K562 (cell line): Measurements from ENCODE around the gene NAGS. TPM values are rescaled to one million over a fixed set of nuclear protein-coding genes. Genes with fewer than 3 reads are reported as not detected.

Experiments
- ARID3A ChIP-seq: IDR thresholded peaks from 2 replicates; pipeline ENCODE4 v1.6.1; 2012; ENCODE audit warnings: low read depth, low read length, improper control_type of control experiment, borderline replicate concordance
- BRD9 ChIP-seq: fragments of 450-650 bp; IDR thresholded peaks from 2 replicates; pipeline ENCODE4 v1.6.1; 2018; ENCODE audit warnings: low read depth; ENCODE audit not compliant: partially characterized antibody
- CSDE1 ChIP-seq, 2 experiments: fragments of 450-650 bp; IDR thresholded peaks; 2 replicates each; pipeline ENCODE4 v1.6.1; 2016; ENCODE audit warnings: mild to moderate bottlenecking in 1 of 2
- GABPA ChIP-seq: fragments of 200-800 bp; sonication (Bioruptor generic); conservative IDR thresholded peaks from 2 replicates; pipeline ENCODE4 v1.6.1; 2016; ENCODE audit warnings: low read depth, missing genetic modification characterization, missing compliant biosample characterization
- GTF2F1 ChIP-seq: IDR thresholded peaks from 2 replicates; pipeline ENCODE4 v1.6.1; 2011; ENCODE audit warnings: low read depth, low read length, improper control_type of control experiment
- HDAC3 ChIP-seq: fragments of 450-650 bp; IDR thresholded peaks from 2 replicates; pipeline ENCODE4 v1.6.1; 2018; ENCODE audit warnings: borderline replicate concordance, mild to moderate bottlenecking, moderate library complexity; ENCODE audit not compliant: partially characterized antibody
- IRF2 ChIP-seq: sonication (generic); formaldehyde crosslinking; IDR thresholded peaks from 2 replicates; pipeline ENCODE4 v1.8.1; 2022; ENCODE audit warnings: mild to moderate bottlenecking, missing genetic modification reagents
- MYBL2 ChIP-seq, 2 experiments: fragments of 450-650 bp in 1 of 2; sonication (generic) in 1 of 2; formaldehyde crosslinking in 1 of 2; IDR thresholded peaks; 2 replicates each; pipeline versions ENCODE4 v1.6.1 to v1.8.1; 2017 to 2022; ENCODE audit warnings: borderline replicate concordance in 1 of 2, inconsistent platforms in 1 of 2, low read depth in 1 of 2, mild to moderate bottlenecking in 1 of 2, missing genetic modification reagents in 1 of 2, moderate library complexity in 1 of 2
- NFRKB ChIP-seq: fragments of 450-650 bp; IDR thresholded peaks from 2 replicates; pipeline ENCODE4 v1.6.1; 2016; ENCODE audit warnings: low read depth
- SAFB2 ChIP-seq: fragments of 200-400 bp; formaldehyde crosslinking; IDR thresholded peaks from 2 replicates; pipeline ENCODE4 v1.6.1; 2018; ENCODE audit warnings: borderline replicate concordance, low read length, low read depth, moderate library complexity; ENCODE audit not compliant: severe bottlenecking
- SIX5 ChIP-seq, 2 experiments: IDR thresholded peaks; 2 replicates each; pipeline ENCODE4 v1.6.1; 2011; ENCODE audit warnings: low read length in 2 of 2, borderline replicate concordance in 1 of 2, low read depth in 1 of 2, mild to moderate bottlenecking in 1 of 2, moderate library complexity in 1 of 2; ENCODE audit not compliant: insufficient read depth in 1 of 2
- STAG1 ChIP-seq: sonication (generic); formaldehyde crosslinking; IDR thresholded peaks from 2 replicates; pipeline ENCODE4 v1.5.0; 2020; ENCODE audit warnings: missing genetic modification reagents, borderline replicate concordance
- TRIM25 ChIP-seq: fragments of 450-650 bp; IDR thresholded peaks from 2 replicates; pipeline ENCODE4 v1.7.0; 2016; ENCODE audit warnings: borderline replicate concordance
- USF2 ChIP-seq: sonication (generic); formaldehyde crosslinking; IDR thresholded peaks from 2 replicates; pipeline ENCODE4 v1.5.0; 2020; ENCODE audit warnings: missing genetic modification reagents
- YY1 ChIP-seq, 3 experiments: IDR thresholded peaks; 2 replicates each; pipeline ENCODE4 v1.6.1; 2011; ENCODE audit warnings: low read length in 2 of 3, mild to moderate bottlenecking in 2 of 3, moderate library complexity in 2 of 3, borderline replicate concordance in 1 of 3, control low read depth in 1 of 3, low read depth in 1 of 3; ENCODE audit not compliant: insufficient read depth in 3 of 3, insufficient replicate concordance in 2 of 3, control insufficient read depth in 1 of 3, insufficient read length in 1 of 3; ENCODE audit errors: extremely low read depth in 1 of 3
- ZNF12 ChIP-seq: sonication (generic); formaldehyde crosslinking; IDR thresholded peaks from 2 replicates; pipeline ENCODE4 v1.4.0; 2020; ENCODE audit warnings: mild to moderate bottlenecking, missing genetic modification reagents
- ZNF217 ChIP-seq: sonication (generic); formaldehyde crosslinking; IDR thresholded peaks from 2 replicates; pipeline ENCODE4 v1.8.0; 2022; ENCODE audit warnings: mild to moderate bottlenecking, missing genetic modification reagents
- ZNF507 ChIP-seq: conservative IDR thresholded peaks from 2 replicates; pipeline ENCODE4 v1.6.1; 2017; ENCODE audit warnings: missing genetic modification characterization, missing compliant biosample characterization
- ZNF766 ChIP-seq: fragments of 200-800 bp; sonication (Bioruptor generic); conservative IDR thresholded peaks from 2 replicates; pipeline ENCODE4 v1.6.1; 2016; ENCODE audit warnings: missing genetic modification characterization, missing compliant biosample characterization
- polyA plus RNA-seq, 8 experiments: library from polyadenylated mRNA; depleted of rRNA in 4 of 8; stranded (reverse) in 5 of 8; unstranded in 3 of 8; fragments of >200 nt; fragmentation: Nextera tagmentation in 2 of 8; fragmentation: Illumina TruSeq in 1 of 8; extraction: Ambion mirVana in 2 of 8; extraction: Trizol in 1 of 8; gene quantifications; 2 replicates each; pipeline versions ENCODE4 v1.2.1 to v1.2.3, GENCODE V29; 2011 to 2014; ENCODE audit warnings: inconsistent platforms in 1 of 8, missing spikeins in 1 of 8
- total RNA-seq, 7 experiments: library from RNA; depleted of rRNA in 6 of 7; stranded (reverse); fragments of >200 nt in 6 of 7; fragmentation: Illumina TruSeq in 2 of 7; extraction: Trizol in 2 of 7; gene quantifications; 2 replicates each; pipeline versions ENCODE4 v1.2.1 to v1.2.3, GENCODE V29; 2011 to 2021; ENCODE audit warnings: low replicate concordance in 1 of 7

The NAGS gene
- total and polyA plus RNA-seq, 9 of the 15 experiments (the other 6 are each of a cell fraction or from before 2014, with no cell fraction given) = not detected

GRCh38 chr17:44014437-44015172, 10.2 kb downstream of the NAGS start, which contains the start of gene TMEM101 (continued):
- TF ChIP-seq USF2 (CRISPR knock-in tag) (no peak), HDAC3 (no peak), NFRKB (peak; percentile 100), TRIM25 (no peak), GABPA (tag) (peak; percentile 100), YY1 (IDR thresholded peaks at IDR 0.05; ENCODE audit: borderline replicate concordance in 1 of 3, control insufficient read depth in 1 of 3, extremely low read depth in 1 of 3, insufficient read depth in 3 of 3, insufficient read length in 1 of 3, insufficient replicate concordance in 2 of 3, low read depth in 1 of 3, low read length in 2 of 3) (peak; percentile 98 to 100 (median 100)), CSDE1 (IDR thresholded peaks at IDR 0.05) (no peak), ZNF217 (CRISPR knock-in tag) (no peak), MYBL2 (IDR thresholded peaks at IDR 0.05; ENCODE audit: low read depth) (no peak; the same call in 1 of the 2 replicates), MYBL2 (CRISPR knock-in tag; IDR thresholded peaks at IDR 0.05; ENCODE audit: borderline replicate concordance) (no peak), ZNF507 (tag) (no peak), ARID3A (peak; percentile 70; the same call in 1 of the 2 replicates), GTF2F1 (peak; percentile 83; the same call in 1 of the 2 replicates), ZNF12 (CRISPR knock-in tag) (no peak), SIX5 (IDR thresholded peaks at IDR 0.05; ENCODE audit: borderline replicate concordance in 1 of 2, insufficient read depth in 1 of 2, low read depth in 1 of 2, low read length in 2 of 2) (peak; percentile 98 to 100), BRD9 (no peak), IRF2 (CRISPR knock-in tag) (no peak), ZNF766 (0 out of 2 replicates have a peak, but pooled peaks have one; percentile 72), SAFB2 (no peak), STAG1 (CRISPR knock-in tag) (no peak)
